ENCODE data around the gene USP48. TPM values are rescaled to one million over a fixed set of nuclear protein-coding genes. Genes with fewer than 3 reads are reported as not detected.

The USP48 gene
- polyA plus RNA-seq, 2 of the 4 experiments (the other 2 are of a cell fraction), result 22.8 to 27.4 TPM

DNA sequence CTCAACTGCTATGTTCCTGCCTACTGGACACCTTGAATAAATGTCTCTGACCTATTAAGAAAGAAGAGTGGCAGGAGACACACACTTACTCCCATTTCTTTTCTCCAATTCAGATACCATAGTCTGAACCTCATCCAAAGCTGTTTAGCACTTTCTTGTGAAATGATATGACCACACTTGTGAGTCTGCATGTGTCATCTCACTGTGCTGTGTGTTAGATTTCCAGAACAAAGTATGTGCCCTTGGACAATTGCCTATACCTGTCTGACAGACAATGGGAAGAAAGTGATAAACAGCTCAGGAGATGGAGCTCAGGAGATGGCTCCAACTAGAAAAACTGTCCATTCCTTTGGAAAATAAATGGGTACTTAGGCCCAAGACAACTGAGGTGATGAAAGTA is 48.4 kb downstream of the USP48 start (continued):
- TF ChIP-seq, protein P1, sequence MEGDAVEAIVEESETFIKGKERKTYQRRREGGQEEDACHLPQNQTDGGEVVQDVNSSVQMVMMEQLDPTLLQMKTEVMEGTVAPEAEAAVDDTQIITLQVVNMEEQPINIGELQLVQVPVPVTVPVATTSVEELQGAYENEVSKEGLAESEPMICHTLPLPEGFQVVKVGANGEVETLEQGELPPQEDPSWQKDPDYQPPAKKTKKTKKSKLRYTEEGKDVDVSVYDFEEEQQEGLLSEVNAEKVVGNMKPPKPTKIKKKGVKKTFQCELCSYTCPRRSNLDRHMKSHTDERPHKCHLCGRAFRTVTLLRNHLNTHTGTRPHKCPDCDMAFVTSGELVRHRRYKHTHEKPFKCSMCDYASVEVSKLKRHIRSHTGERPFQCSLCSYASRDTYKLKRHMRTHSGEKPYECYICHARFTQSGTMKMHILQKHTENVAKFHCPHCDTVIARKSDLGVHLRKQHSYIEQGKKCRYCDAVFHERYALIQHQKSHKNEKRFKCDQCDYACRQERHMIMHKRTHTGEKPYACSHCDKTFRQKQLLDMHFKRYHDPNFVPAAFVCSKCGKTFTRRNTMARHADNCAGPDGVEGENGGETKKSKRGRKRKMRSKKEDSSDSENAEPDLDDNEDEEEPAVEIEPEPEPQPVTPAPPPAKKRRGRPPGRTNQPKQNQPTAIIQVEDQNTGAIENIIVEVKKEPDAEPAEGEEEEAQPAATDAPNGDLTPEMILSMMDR (IDR thresholded peaks at IDR 0.05), result no peak

DNA sequence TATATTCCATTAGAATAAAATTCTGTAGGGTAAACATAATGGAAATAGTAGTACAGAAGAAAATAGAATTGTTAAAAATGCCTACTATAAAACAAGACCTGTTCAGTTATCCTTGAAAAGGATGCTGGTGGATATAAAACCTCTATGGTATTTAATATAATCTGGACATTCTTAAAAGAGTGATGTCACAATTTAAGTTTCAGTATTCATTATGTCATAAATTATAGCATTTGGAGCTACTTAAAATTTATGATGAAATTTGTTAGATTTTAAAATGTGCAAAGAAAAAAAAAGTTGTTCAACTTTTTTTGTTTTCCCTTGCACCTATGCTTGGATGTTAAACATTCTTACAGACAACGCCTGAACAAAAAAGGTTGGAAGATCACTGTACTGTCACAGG is 50.3 kb downstream of the USP48 start:
- CTCF ChIA-PET, result no interaction called here
- POLR2A ChIA-PET, result no interaction called here
- H3K4me2 ChIP-seq, result no peak overlapping the region
- no peaks in the 10 kb centered on the region for H3K4me1 ChIP-seq
- no peak overlapping the region for H3K4me3 ChIP-seq
- H3K27ac ChIP-seq, result no peak overlapping the region
- ATAC-seq, result no peak
- 0% methylated on average over 1 of the region's 1 CpG for WGBS (ENCODE audit: missing lambda C conversion rate)
- no peaks in the 10 kb centered on the region for H3K9me3 ChIP-seq
- TF ChIP-seq MAZ (IDR thresholded peaks at IDR 0.05; ENCODE audit: borderline replicate concordance, low read depth, low read length) (no peak), KDM1A (IDR thresholded peaks at IDR 0.05; ENCODE audit: low read depth) (no peak), KDM5A (IDR thresholded peaks at IDR 0.05) (no peak), ZFP36 (IDR thresholded peaks at IDR 0.05; ENCODE audit: borderline replicate concordance, partially characterized antibody) (no peak), PHF8 (IDR thresholded peaks at IDR 0.05; ENCODE audit: borderline replicate concordance, low read depth) (no peak), CHD2 (IDR thresholded peaks at IDR 0.05; ENCODE audit: low read length, partially characterized antibody) (no peak), POLR2A (IDR thresholded peaks at IDR 0.05; ENCODE audit: low read length) (no peak), HOXB13 (CRISPR knock-in tag; IDR thresholded peaks at IDR 0.05; ENCODE audit: low read depth) (no peak), MYC (IDR thresholded peaks at IDR 0.05; ENCODE audit: borderline replicate concordance, low read length) (no peak), RCOR1 (IDR thresholded peaks at IDR 0.05; ENCODE audit: low read depth, low read length) (no peak), ZSCAN20 (CRISPR knock-in tag; IDR thresholded peaks at IDR 0.05) (no peak), TP53 (CRISPR knock-in tag; IDR thresholded peaks at IDR 0.05) (no peak)
- TF ChIP-seq, protein P2, sequence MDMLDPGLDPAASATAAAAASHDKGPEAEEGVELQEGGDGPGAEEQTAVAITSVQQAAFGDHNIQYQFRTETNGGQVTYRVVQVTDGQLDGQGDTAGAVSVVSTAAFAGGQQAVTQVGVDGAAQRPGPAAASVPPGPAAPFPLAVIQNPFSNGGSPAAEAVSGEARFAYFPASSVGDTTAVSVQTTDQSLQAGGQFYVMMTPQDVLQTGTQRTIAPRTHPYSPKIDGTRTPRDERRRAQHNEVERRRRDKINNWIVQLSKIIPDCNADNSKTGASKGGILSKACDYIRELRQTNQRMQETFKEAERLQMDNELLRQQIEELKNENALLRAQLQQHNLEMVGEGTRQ (IDR thresholded peaks at IDR 0.05), result no peak
- DNase-seq (ENCODE audit: low read depth in 1 of 2, low spot score in 1 of 2), result no peak
- FAIRE-seq, result no peak

DNA sequence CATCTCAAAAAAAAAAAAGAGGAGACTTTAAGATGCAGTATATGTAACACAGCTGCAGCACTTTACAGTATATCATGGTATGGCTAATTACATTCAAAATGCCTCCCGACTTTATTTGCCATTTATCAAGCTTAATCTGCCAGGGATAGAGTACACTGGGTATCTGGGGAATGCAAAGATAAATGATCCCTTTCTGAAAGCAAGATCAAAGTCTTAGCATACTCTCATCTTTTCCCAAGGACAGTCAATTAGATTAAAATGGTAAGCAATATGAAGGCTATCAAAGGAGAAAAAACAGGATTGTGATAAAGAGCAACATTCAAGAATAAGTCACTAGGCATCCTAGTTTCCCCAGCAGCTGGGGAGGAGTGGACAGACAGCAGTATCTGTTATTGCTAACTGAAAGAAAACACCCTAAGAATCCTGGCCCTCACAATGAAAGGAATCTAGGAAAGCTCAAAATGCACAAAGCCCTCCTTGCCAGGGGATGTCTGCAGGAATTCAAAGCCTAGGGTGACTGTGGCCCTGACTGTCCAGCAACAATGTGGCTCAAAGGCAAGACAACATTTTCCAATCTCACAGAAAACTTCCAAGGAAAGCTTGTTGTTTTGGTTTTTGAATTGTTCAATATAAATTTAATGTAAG is 57.1 kb downstream of the USP48 start:
- Histone ChIP-seq H3K4me1 (peaks cover 6% of the 10 kb centered on the region; the same call in 1 of the 3 replicates), H3K4me2 (no peak overlapping the region), H3K27ac (no peak overlapping the region), H3K4me3 (no peak overlapping the region), H3K9me3 (no peaks in the 10 kb centered on the region)
- ChIA-PET POLR2A (no interaction called here), CTCF (no interaction called here)
- DNase-seq (ENCODE audit: low read depth in 1 of 2, low spot score in 1 of 2), result no peak
- 43% methylated on average over 1 of the region's 1 CpG for WGBS (ENCODE audit: missing lambda C conversion rate)
- no peak for TF ChIP-seq KDM1A (IDR thresholded peaks at IDR 0.05; ENCODE audit: low read depth)
- no peak for TF ChIP-seq RARB (CRISPR knock-in tag; IDR thresholded peaks at IDR 0.05)
- no peak for TF ChIP-seq EHMT2 (IDR thresholded peaks at IDR 0.05; ENCODE audit: low read depth)
- TF ChIP-seq, protein P3, sequence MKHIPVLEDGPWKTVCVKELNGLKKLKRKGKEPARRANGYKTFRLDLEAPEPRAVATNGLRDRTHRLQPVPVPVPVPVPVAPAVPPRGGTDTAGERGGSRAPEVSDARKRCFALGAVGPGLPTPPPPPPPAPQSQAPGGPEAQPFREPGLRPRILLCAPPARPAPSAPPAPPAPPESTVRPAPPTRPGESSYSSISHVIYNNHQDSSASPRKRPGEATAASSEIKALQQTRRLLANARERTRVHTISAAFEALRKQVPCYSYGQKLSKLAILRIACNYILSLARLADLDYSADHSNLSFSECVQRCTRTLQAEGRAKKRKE (CRISPR knock-in tag; IDR thresholded peaks at IDR 0.05; ENCODE audit: low read depth), result no peak
- no peak for TF ChIP-seq PHF8 (IDR thresholded peaks at IDR 0.05; ENCODE audit: borderline replicate concordance, low read depth)
- TF ChIP-seq KDM5A (IDR thresholded peaks at IDR 0.05), result no peak
- no peak for FAIRE-seq
- ATAC-seq, result no peak

DNA sequence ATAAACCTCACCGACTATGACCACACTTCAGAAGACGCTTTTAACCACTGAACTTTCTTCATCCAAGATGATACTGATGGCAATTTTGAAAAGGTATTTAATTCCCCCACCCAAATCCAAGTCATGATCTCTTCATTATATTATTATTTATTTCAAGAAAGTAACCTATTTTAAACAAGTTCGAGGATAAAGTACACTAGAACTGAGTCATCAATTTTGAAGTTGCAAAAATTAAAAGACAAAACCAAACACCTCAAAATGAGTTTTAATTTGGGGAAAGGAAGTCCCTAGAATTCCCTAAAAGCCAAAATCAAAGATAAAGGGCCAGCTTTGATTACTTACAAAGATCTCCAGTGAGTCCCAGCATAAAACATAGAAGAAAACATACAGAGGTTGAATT is 58.4 kb downstream of the USP48 start:
- H3K4me1 ChIP-seq, result peaks cover 6% of the 10 kb centered on the region; the same call in 1 of the 3 replicates
- CTCF ChIA-PET, result no interaction called here
- H3K9me3 ChIP-seq, result no peaks in the 10 kb centered on the region
- DNase-seq (ENCODE audit: low read depth in 1 of 2, low spot score in 1 of 2) (no peak), ATAC-seq (no peak), FAIRE-seq (no peak)
- no peak overlapping the region for H3K27ac ChIP-seq
- H3K4me3 ChIP-seq, result no peak overlapping the region
- no peak overlapping the region for H3K4me2 ChIP-seq
- 88% methylated on average over 3 of the region's 3 CpGs for WGBS (ENCODE audit: missing lambda C conversion rate)
- POLR2A ChIA-PET, result no interaction called here
- TF ChIP-seq, protein P4, sequence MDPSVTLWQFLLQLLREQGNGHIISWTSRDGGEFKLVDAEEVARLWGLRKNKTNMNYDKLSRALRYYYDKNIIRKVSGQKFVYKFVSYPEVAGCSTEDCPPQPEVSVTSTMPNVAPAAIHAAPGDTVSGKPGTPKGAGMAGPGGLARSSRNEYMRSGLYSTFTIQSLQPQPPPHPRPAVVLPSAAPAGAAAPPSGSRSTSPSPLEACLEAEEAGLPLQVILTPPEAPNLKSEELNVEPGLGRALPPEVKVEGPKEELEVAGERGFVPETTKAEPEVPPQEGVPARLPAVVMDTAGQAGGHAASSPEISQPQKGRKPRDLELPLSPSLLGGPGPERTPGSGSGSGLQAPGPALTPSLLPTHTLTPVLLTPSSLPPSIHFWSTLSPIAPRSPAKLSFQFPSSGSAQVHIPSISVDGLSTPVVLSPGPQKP (IDR thresholded peaks at IDR 0.05; ENCODE audit: low read depth, low read length), result no peak
- TF ChIP-seq, protein P5, sequence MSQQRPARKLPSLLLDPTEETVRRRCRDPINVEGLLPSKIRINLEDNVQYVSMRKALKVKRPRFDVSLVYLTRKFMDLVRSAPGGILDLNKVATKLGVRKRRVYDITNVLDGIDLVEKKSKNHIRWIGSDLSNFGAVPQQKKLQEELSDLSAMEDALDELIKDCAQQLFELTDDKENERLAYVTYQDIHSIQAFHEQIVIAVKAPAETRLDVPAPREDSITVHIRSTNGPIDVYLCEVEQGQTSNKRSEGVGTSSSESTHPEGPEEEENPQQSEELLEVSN (IDR thresholded peaks at IDR 0.05; ENCODE audit: borderline replicate concordance, low read depth), result no peak
- TF ChIP-seq CHD2 (IDR thresholded peaks at IDR 0.05; ENCODE audit: low read length, partially characterized antibody) (no peak), RAD21 (conservative IDR thresholded peaks at IDR 0.05 in 1 of 2, IDR thresholded peaks at IDR 0.05 in 1 of 2) (no peak), ESRRA (IDR thresholded peaks at IDR 0.05; ENCODE audit: borderline replicate concordance, low read length) (no peak)
- TF ChIP-seq, protein P6, sequence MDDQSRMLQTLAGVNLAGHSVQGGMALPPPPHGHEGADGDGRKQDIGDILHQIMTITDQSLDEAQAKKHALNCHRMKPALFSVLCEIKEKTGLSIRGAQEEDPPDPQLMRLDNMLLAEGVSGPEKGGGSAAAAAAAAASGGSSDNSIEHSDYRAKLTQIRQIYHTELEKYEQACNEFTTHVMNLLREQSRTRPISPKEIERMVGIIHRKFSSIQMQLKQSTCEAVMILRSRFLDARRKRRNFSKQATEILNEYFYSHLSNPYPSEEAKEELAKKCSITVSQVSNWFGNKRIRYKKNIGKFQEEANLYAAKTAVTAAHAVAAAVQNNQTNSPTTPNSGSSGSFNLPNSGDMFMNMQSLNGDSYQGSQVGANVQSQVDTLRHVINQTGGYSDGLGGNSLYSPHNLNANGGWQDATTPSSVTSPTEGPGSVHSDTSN (IDR thresholded peaks at IDR 0.05), result no peak
- TF ChIP-seq, protein P1 (IDR thresholded peaks at IDR 0.05), result no peak
